ENCODE data around the gene STK11IP. TPM values are rescaled to one million over a fixed set of nuclear protein-coding genes. Genes with fewer than 3 reads are reported as not detected.

Gene STK11IP
- total and polyA plus RNA-seq, 7 donors: 5.5 to 13.3 (median 9.0) TPM

DNA sequence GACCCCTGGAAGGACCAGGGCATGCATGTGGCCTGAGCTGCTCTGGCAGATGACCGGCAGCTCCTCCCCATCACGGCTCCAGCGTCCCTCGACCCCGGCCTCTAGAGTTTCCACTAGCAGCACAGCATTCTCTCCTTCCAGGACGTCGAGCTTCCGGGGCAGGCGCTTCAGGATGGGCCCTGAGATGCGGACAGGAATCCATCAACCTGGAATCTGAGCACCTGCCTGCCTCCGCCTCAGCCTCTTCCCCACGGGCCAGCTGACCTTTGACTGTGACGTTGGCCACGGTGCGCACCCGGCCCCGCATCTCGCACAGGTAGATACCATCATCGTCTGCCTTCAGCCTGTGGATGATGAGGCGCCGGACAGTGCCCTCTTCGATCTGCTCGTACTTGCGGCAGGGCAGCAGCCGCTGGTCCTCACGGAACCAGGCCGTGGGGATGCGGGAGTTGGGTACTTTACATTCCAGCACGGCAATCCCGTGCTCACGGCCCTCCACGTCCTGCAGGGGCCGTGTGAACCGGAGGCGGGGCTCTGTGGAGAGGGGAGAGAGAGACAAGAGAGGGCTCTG, 29.8 kb upstream of the STK11IP start:
- H3K27ac ChIP-seq: no peak overlapping the region
- no peaks in the 10 kb centered on the region for H3K9me3 ChIP-seq
- H3K4me1 ChIP-seq: peaks cover 9% of the 10 kb centered on the region
- peaks cover 0 to 56% of the 10 kb centered on the region in 2 donors for H3K36me3 ChIP-seq (ENCODE audit: insufficient read depth in 1 of 2, low read depth in 1 of 2)
- TF ChIP-seq, protein P1, sequence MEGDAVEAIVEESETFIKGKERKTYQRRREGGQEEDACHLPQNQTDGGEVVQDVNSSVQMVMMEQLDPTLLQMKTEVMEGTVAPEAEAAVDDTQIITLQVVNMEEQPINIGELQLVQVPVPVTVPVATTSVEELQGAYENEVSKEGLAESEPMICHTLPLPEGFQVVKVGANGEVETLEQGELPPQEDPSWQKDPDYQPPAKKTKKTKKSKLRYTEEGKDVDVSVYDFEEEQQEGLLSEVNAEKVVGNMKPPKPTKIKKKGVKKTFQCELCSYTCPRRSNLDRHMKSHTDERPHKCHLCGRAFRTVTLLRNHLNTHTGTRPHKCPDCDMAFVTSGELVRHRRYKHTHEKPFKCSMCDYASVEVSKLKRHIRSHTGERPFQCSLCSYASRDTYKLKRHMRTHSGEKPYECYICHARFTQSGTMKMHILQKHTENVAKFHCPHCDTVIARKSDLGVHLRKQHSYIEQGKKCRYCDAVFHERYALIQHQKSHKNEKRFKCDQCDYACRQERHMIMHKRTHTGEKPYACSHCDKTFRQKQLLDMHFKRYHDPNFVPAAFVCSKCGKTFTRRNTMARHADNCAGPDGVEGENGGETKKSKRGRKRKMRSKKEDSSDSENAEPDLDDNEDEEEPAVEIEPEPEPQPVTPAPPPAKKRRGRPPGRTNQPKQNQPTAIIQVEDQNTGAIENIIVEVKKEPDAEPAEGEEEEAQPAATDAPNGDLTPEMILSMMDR (IDR thresholded peaks at IDR 0.05): no peak
- WGBS, 3 donors: 88 to 90% (median 89%) methylated on average over 35 of the region's 35 CpGs
- intact Hi-C loops (cut with DNase I): loop anchor here in 1 of 2 donors (5.0 kb wide), 1 partner anchor 74 kb away; no protein-coding TSS in a partner anchor
- H3K4me3 ChIP-seq: no peak overlapping the region
- no peak for ATAC-seq
- no peak for DNase-seq
- no peaks in the 10 kb centered on the region for H3K27me3 ChIP-seq (ENCODE audit: insufficient read depth in 3 of 3, low read length in 2 of 3)

- TF ChIP-seq, protein P1 (IDR thresholded peaks at IDR 0.05): no peak
- intact Hi-C loops (cut with DNase I): loop anchor here in 1 of 2 donors (5.0 kb wide), 1 partner anchor 73 kb away; no protein-coding TSS in a partner anchor
- Histone ChIP-seq H3K9me3 (no peaks in the 10 kb centered on the region), H3K4me3 (no peak overlapping the region), H3K27me3 (ENCODE audit: insufficient read depth in 3 of 3, low read length in 2 of 3) (no peaks in the 10 kb centered on the region), H3K36me3 (ENCODE audit: insufficient read depth in 1 of 2, low read depth in 1 of 2) (peaks cover 0 to 45% of the 10 kb centered on the region in 2 donors), H3K4me1 (peaks cover 9% of the 10 kb centered on the region), H3K27ac (no peak overlapping the region)
- 91 to 94% (median 92%) methylated on average over 6 of the region's 6 CpGs for whole genome bisulfite sequencing, 3 donors
- ATAC-seq: no peak
- no peak for DNase-seq
Observed at GRCh38 chr2:219569041-219569440, 28.6 kb upstream of the STK11IP start.

DNA sequence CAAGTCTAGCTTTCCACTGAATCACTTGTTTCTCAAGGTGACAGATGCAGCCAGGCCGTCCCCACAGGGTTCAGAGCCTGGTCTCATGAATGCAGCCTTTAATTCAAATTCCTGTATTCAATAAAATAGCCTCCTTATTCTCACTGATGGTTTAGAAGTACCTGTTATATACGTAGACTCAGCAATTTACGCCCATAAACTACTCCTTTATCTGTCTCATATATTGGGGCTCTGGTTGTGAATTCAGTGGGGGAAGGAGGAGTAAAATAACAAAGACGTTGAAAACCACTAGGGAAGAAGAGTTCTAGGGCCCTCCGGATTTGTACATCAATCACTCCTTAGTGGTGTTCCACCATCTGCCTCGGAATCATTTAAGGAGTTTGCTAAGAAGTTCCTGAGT, 28.0 kb upstream of the STK11IP start:
- ATAC-seq (no peak), DNase-seq (no peak)
- Histone ChIP-seq H3K9me3 (no peaks in the 10 kb centered on the region), H3K4me1 (peaks cover 9% of the 10 kb centered on the region), H3K4me3 (peak overlapping the region; percentile 81), H3K36me3 (ENCODE audit: insufficient read depth in 1 of 2, low read depth in 1 of 2) (peaks cover 0 to 39% of the 10 kb centered on the region in 2 donors), H3K27ac (peak overlapping the region; percentile 93), H3K27me3 (ENCODE audit: insufficient read depth in 3 of 3, low read length in 2 of 3) (no peaks in the 10 kb centered on the region)
- intact Hi-C loops (cut with DNase I): loop anchor here in 1 of 2 donors (5.0 kb wide), 1 partner anchor 73 kb away; no protein-coding TSS in a partner anchor
- TF ChIP-seq, protein P1 (IDR thresholded peaks at IDR 0.05): no peak
- WGBS, 3 donors: 84 to 92% (median 89%) methylated on average over 6 of the region's 6 CpGs

DNA sequence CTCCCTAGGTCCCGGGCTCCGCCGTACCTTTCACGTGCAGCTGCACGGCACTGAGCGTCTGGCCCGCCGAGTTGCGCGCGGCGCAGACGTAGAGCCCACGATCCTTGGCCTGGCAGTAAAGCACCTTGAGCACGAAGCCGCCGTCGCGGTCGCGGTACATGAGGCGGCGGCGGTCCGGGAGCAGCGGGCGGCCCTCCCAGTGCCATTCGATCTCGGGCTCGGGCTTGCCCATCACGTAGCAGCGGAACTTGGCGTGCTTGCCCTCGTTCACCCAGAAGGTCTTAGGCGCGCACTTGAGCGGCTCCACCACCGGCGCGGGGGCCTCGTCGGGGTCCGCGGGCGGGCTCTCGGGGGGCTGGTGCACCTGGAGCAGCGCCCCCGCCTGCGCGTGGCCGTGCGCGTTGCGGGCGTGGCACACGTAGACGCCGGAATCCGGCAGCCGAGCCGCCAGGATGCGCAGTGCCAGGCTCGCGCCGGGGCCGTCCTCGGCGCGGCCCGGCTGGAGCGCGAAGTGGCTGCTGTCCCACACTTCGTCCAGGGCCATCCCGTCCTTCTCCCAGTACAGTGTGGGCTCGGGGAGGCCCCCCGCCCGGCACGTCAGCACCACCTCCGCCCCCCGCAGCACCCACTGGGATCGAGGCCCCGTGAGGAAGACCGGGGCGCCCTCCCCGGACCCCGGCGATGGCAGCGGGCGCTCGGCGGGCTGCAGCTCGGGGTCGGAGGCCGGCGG, 27.3 kb upstream of the STK11IP start:
- TF ChIP-seq, protein P1 (IDR thresholded peaks at IDR 0.05): no peak
- intact Hi-C loops (cut with DNase I): no loop called here
- 8 to 12% (median 9%) methylated on average over 76 to 95 of the region's 95 CpGs for WGBS, 3 donors
- Histone ChIP-seq H3K4me1 (peaks cover 9% of the 10 kb centered on the region), H3K36me3 (ENCODE audit: insufficient read depth in 1 of 2, low read depth in 1 of 2) (peaks cover 0 to 32% of the 10 kb centered on the region in 2 donors), H3K27ac (peak overlapping the region; percentile 93), H3K27me3 (ENCODE audit: insufficient read depth in 3 of 3, low read length in 2 of 3) (no peaks in the 10 kb centered on the region), H3K9me3 (no peaks in the 10 kb centered on the region), H3K4me3 (peak overlapping the region; percentile 81)
- ATAC-seq: peak; percentile 48 to 60 (median 56)
- peak; percentile 51 to 81 for DNase-seq

All from psoas muscle (tissue), 8 donors.